NCI-H345 (cell line): Measurements from ENCODE around the gene TENT4A.
"Not testable (repeated sequence)": the region's sequence is repeated elsewhere in the genome, so short reads cannot be mapped to it uniquely, and the experiment has no call there.

Experiments used
- DNase-seq: peaks from one replicate; lab custom pipeline; 2025; lab: John Stamatoyannopoulos, UW

The TENT4A gene

GRCh38 chr5:6773342-6774035 is 60.3 kb downstream of the TENT4A start:
- peak; percentile 90 for DNase-seq

GRCh38 chr5:6774207-6774606 is 61.0 kb downstream of the TENT4A start:
- not testable (repeated sequence) for DNase-seq

GRCh38 chr5:6774721-6775204 is 61.5 kb downstream of the TENT4A start:
- no peak for DNase-seq

- no peak for DNase-seq
These were observed 62.3 kb downstream of the TENT4A start for GRCh38 chr5:6775571-6775970.

GRCh38 chr5:6780802-6781391 is 67.7 kb downstream of the TENT4A start:
- DNase-seq = no peak

GRCh38 chr5:6781716-6782115 is 68.5 kb downstream of the TENT4A start:
- no peak for DNase-seq

- no peak for DNase-seq
These were observed 70.6 kb downstream of the TENT4A start for GRCh38 chr5:6783787-6784186.

GRCh38 chr5:6784481-6784880 is 71.2 kb downstream of the TENT4A start:
- no peak for DNase-seq

- DNase-seq = no peak
These were observed 72.1 kb downstream of the TENT4A start for GRCh38 chr5:6785161-6785860.

- no peak for DNase-seq
These were observed 72.6 kb downstream of the TENT4A start for GRCh38 chr5:6785861-6786180.

GRCh38 chr5:6786786-6787495 is 73.7 kb downstream of the TENT4A start:
- DNase-seq = no peak

- DNase-seq = no peak
These were observed 74.7 kb downstream of the TENT4A start for GRCh38 chr5:6787941-6788340.

GRCh38 chr5:6788439-6788838 is 75.2 kb downstream of the TENT4A start:
- DNase-seq = no peak

GRCh38 chr5:6788956-6789649 is 75.9 kb downstream of the TENT4A start:
- no peak for DNase-seq

GRCh38 chr5:6790346-6790865 is 77.2 kb downstream of the TENT4A start:
- no peak for DNase-seq

GRCh38 chr5:6791031-6791430 is 77.8 kb downstream of the TENT4A start:
- peak; percentile 62 for DNase-seq

- no peak for DNase-seq
These were observed 79.1 kb downstream of the TENT4A start for GRCh38 chr5:6792376-6792775.

- no peak for DNase-seq
These were observed 79.8 kb downstream of the TENT4A start for GRCh38 chr5:6792911-6793471.

GRCh38 chr5:6801236-6801635 is 88.0 kb downstream of the TENT4A start:
- DNase-seq = no peak

GRCh38 chr5:6803981-6804550 is 90.8 kb downstream of the TENT4A start:
- no peak for DNase-seq
